Type B pancreatic cell (in vitro differentiated cells): Measurements from ENCODE around the gene PVALEF. TPM values are rescaled to one million over a fixed set of nuclear protein-coding genes. Genes with fewer than 3 reads are reported as not detected.
"Not testable (repeated sequence)": the region's sequence is repeated elsewhere in the genome, so short reads cannot be mapped to it uniquely, and the experiment has no call there.

Experiments
- DNase-seq: peaks from one replicate; pipeline ENCODE4 v3.0.0; 2021; ENCODE audit warnings: mixed read lengths; ENCODE audit not compliant: unreplicated experiment; ENCODE audit errors: extremely low spot score
- H3K27ac Mint-ChIP-seq: 2 replicates; pipeline ENCODE4 v1.8.0; 2021; ENCODE audit warnings: mild to moderate bottlenecking, mixed read lengths
- H3K27me3 Mint-ChIP-seq: 2 replicates; pipeline ENCODE4 v1.8.0; 2021; ENCODE audit warnings: mixed read lengths
- H3K36me3 Mint-ChIP-seq: 2 replicates; pipeline ENCODE4 v1.8.0; 2021; ENCODE audit warnings: mixed read lengths
- H3K4me1 Mint-ChIP-seq: one replicate; pipeline ENCODE4 v1.8.0; 2021; ENCODE audit warnings: mixed read lengths; ENCODE audit not compliant: unreplicated experiment
- H3K4me3 Mint-ChIP-seq: 2 replicates; pipeline ENCODE4 v1.8.0; 2021; ENCODE audit warnings: mild to moderate bottlenecking, mixed read lengths
- H3K9me3 Mint-ChIP-seq: 2 replicates; pipeline ENCODE4 v1.8.0; 2021; ENCODE audit warnings: mixed read lengths
- CTCF ChIP-seq: fragments of 200-600 bp; sonication (generic); conservative IDR thresholded peaks from 2 replicates; pipeline ENCODE4 v1.5.0; 2021; ENCODE audit warnings: antibody characterized with exemption, mild to moderate bottlenecking
- total RNA-seq: library from RNA; stranded (reverse); gene quantifications from 2 replicates; pipeline ENCODE4 v1.2.1, GENCODE V29; 2021; ENCODE audit warnings: low replicate concordance

The PVALEF gene
- total RNA-seq, 1 donor from 2014 or later = not detected

GRCh38 chr17:81143717-81144422, 21.4 kb upstream of the PVALEF start:
- no peak for TF ChIP-seq CTCF
- H3K4me1 Mint-ChIP-seq = no peaks in the 10 kb centered on the region
- H3K27me3 Mint-ChIP-seq = no peaks in the 10 kb centered on the region
- H3K4me3 Mint-ChIP-seq = no peak overlapping the region
- H3K27ac Mint-ChIP-seq = no peak overlapping the region
- DNase-seq = no peak
- no peaks in the 10 kb centered on the region for H3K9me3 Mint-ChIP-seq
- H3K36me3 Mint-ChIP-seq = no peaks in the 10 kb centered on the region

GRCh38 chr17:81144423-81144781, 20.9 kb upstream of the PVALEF start:
- Mint-ChIP-seq H3K4me1 (no peaks in the 10 kb centered on the region), H3K9me3 (no peaks in the 10 kb centered on the region), H3K4me3 (no peak overlapping the region), H3K36me3 (no peaks in the 10 kb centered on the region), H3K27me3 (no peaks in the 10 kb centered on the region), H3K27ac (no peak overlapping the region)
- no peak for DNase-seq
- TF ChIP-seq CTCF = no peak

GRCh38 chr17:81146208-81146607, 19.1 kb upstream of the PVALEF start:
- H3K36me3 Mint-ChIP-seq, H3K4me3 Mint-ChIP-seq, DNase-seq, H3K27me3 Mint-ChIP-seq, H3K4me1 Mint-ChIP-seq, H3K9me3 Mint-ChIP-seq, H3K27ac Mint-ChIP-seq: not testable (repeated sequence)

GRCh38 chr17:81147701-81148100, 17.6 kb upstream of the PVALEF start:
- DNase-seq = no peak
- Mint-ChIP-seq H3K4me3 (no peak overlapping the region), H3K36me3 (no peaks in the 10 kb centered on the region), H3K9me3 (no peaks in the 10 kb centered on the region), H3K27me3 (no peaks in the 10 kb centered on the region), H3K27ac (no peak overlapping the region), H3K4me1 (no peaks in the 10 kb centered on the region)
- TF ChIP-seq CTCF = no peak

- Mint-ChIP-seq H3K27ac (no peak overlapping the region), H3K36me3 (no peaks in the 10 kb centered on the region), H3K4me1 (no peaks in the 10 kb centered on the region), H3K9me3 (no peaks in the 10 kb centered on the region), H3K27me3 (no peaks in the 10 kb centered on the region), H3K4me3 (no peak overlapping the region)
- no peak for TF ChIP-seq CTCF
- DNase-seq = no peak
These were observed 16.7 kb upstream of the PVALEF start for GRCh38 chr17:81148571-81148970.

- H3K27me3 Mint-ChIP-seq = no peaks in the 10 kb centered on the region
- no peak for DNase-seq
- H3K27ac Mint-ChIP-seq = no peak overlapping the region
- H3K36me3 Mint-ChIP-seq = no peaks in the 10 kb centered on the region
- no peaks in the 10 kb centered on the region for H3K4me1 Mint-ChIP-seq
- H3K9me3 Mint-ChIP-seq = no peaks in the 10 kb centered on the region
- no peak overlapping the region for H3K4me3 Mint-ChIP-seq
- no peak for TF ChIP-seq CTCF
These were observed 16.2 kb upstream of the PVALEF start for GRCh38 chr17:81148986-81149533.
